Measurements from ENCODE around the gene LAMA5. TPM values are rescaled to one million over a fixed set of nuclear protein-coding genes. Genes with fewer than 3 reads are reported as not detected.

LAMA5 gene
- total RNA-seq, 2 experiments from 2014 or later = 53.3 to 162 TPM

DNA sequence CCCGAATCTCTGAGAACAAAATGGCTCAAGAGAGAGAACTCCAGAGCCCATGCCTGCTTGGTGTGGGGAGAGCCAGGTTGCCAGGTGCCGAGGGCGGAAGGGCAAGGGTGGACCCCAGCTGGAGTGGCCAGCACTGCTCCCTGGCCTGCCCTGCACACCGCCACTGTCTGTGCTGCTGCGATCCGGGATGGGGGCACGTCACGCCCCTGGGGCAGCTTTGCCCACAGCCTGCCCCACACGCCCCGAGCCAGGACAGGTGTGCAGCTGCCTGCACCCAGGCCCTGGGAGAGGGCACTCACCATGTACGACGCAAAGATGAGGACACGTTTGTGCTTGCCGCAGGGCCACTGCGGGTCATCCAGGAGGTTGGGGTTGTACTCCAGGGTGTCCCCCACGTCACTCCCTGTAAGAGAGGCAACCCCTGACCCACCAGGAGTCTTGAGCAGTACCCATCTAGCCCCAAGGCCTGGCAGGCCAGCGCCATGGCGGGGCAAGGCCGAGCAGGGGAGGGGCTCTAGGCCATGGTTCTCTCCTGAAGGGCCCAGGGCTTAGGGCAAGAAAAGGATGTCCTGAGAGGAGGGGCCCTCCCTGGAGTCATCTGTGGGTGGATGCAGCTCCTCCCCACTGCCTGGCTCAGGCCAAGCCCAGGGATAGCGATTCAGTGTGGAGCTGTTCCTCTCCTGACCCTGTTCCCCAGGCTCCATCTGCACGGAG, 25.7 kb upstream of the LAMA5 start:
- Histone ChIP-seq H3K79me2 (ENCODE audit: insufficient read depth, low read depth, low read length) (peaks cover 17% of the 10 kb centered on the region), H3K4me3 (ENCODE audit: low read depth, low read length, poor library complexity, severe bottlenecking) (no peak overlapping the region), H3K27ac (ENCODE audit: low read depth, low read length, poor library complexity, severe bottlenecking) (no peak overlapping the region), H2AFZ (ENCODE audit: low read length) (no peak overlapping the region), H3K9me2 (ENCODE audit: insufficient read depth, low read length) (no peaks in the 10 kb centered on the region), H3K4me1 (ENCODE audit: insufficient read depth, low read length, poor library complexity, severe bottlenecking) (peaks cover 19% of the 10 kb centered on the region), H3K36me3 (ENCODE audit: insufficient read depth, low read length) (peaks cover 41% of the 10 kb centered on the region), H3K9me3 (ENCODE audit: low read length) (no peaks in the 10 kb centered on the region), H3K4me2 (ENCODE audit: low read length) (no peak overlapping the region), H4K20me1 (ENCODE audit: insufficient read depth, low read length) (peaks cover 20% of the 10 kb centered on the region)
- ChIA-PET CTCF (ENCODE audit: unreplicated experiment) (no interaction called here), POLR2A (no interaction called here)
- TF ChIP-seq CTCF (conservative IDR thresholded peaks at IDR 0.05; ENCODE audit: low read length) (no peak), EZH2phosphoT487 (IDR thresholded peaks at IDR 0.05; ENCODE audit: borderline replicate concordance, low read depth, low read length) (no peak)
- no TSS peak for BruUV-seq (replicated peaks)
- no peak for DNase-seq (ENCODE audit: low spot score)
- intact Hi-C loops (cut with micrococcal nuclease; ENCODE audit: unreplicated experiment) = no loop called here

DNA sequence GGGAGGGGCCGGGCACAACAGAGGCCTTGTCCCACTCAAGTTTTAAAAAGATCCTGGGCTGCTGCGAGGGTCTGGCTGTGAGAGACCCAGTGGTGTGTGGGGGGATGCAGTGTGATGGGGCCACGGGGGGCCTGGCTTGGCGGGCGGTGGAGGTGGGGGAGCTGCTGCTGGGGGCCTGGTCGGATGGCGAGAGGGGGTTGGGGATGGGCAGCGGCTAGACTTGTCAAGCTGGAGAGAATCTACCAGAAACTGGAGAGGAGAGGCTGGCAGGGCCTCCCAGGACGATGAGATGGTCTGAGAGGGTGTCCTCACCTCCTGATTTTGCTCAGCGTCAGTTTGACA, 24.9 kb upstream of the LAMA5 start:
- ChIA-PET CTCF (ENCODE audit: unreplicated experiment) (no interaction called here), POLR2A (no interaction called here)
- Histone ChIP-seq H3K27ac (ENCODE audit: low read depth, low read length, poor library complexity, severe bottlenecking) (no peak overlapping the region), H3K79me2 (ENCODE audit: insufficient read depth, low read depth, low read length) (peaks cover 24% of the 10 kb centered on the region), H3K9me3 (ENCODE audit: low read length) (no peaks in the 10 kb centered on the region), H3K4me3 (ENCODE audit: low read depth, low read length, poor library complexity, severe bottlenecking) (no peak overlapping the region), H3K9me2 (ENCODE audit: insufficient read depth, low read length) (no peaks in the 10 kb centered on the region), H3K4me1 (ENCODE audit: insufficient read depth, low read length, poor library complexity, severe bottlenecking) (peaks cover 19% of the 10 kb centered on the region), H2AFZ (ENCODE audit: low read length) (no peak overlapping the region), H3K36me3 (ENCODE audit: insufficient read depth, low read length) (peaks cover 48% of the 10 kb centered on the region), H4K20me1 (ENCODE audit: insufficient read depth, low read length) (peaks cover 25% of the 10 kb centered on the region), H3K4me2 (ENCODE audit: low read length) (no peak overlapping the region)
- intact Hi-C loops (cut with micrococcal nuclease; ENCODE audit: unreplicated experiment) = no loop called here
- no TSS peak for BruUV-seq (replicated peaks)
- no peak for DNase-seq (ENCODE audit: low spot score)
- TF ChIP-seq EZH2phosphoT487 (IDR thresholded peaks at IDR 0.05; ENCODE audit: borderline replicate concordance, low read depth, low read length) = no peak
- TF ChIP-seq CTCF (conservative IDR thresholded peaks at IDR 0.05; ENCODE audit: low read length) = no peak

GRCh38 chr20:62391165-62392076, 24.3 kb upstream of the LAMA5 start:
- CTCF ChIA-PET (ENCODE audit: unreplicated experiment) = no interaction called here
- peaks cover 50% of the 10 kb centered on the region for H3K36me3 ChIP-seq (ENCODE audit: insufficient read depth, low read length)
- no peaks in the 10 kb centered on the region for H3K9me2 ChIP-seq (ENCODE audit: insufficient read depth, low read length)
- TF ChIP-seq EZH2phosphoT487 (IDR thresholded peaks at IDR 0.05; ENCODE audit: borderline replicate concordance, low read depth, low read length) = no peak
- no peak for TF ChIP-seq CTCF (conservative IDR thresholded peaks at IDR 0.05; ENCODE audit: low read length)
- BruUV-seq (replicated peaks) = no TSS peak
- H3K27ac ChIP-seq (ENCODE audit: low read depth, low read length, poor library complexity, severe bottlenecking) = no peak overlapping the region
- intact Hi-C loops (cut with micrococcal nuclease; ENCODE audit: unreplicated experiment) = no loop called here
- peaks cover 28% of the 10 kb centered on the region for H3K79me2 ChIP-seq (ENCODE audit: insufficient read depth, low read depth, low read length)
- DNase-seq (ENCODE audit: low spot score) = no peak
- H4K20me1 ChIP-seq (ENCODE audit: insufficient read depth, low read length) = peaks cover 25% of the 10 kb centered on the region
- no peak overlapping the region for H3K4me2 ChIP-seq (ENCODE audit: low read length)
- H3K4me3 ChIP-seq (ENCODE audit: low read depth, low read length, poor library complexity, severe bottlenecking) = no peak overlapping the region
- no peak overlapping the region for H2AFZ ChIP-seq (ENCODE audit: low read length)
- POLR2A ChIA-PET = no interaction called here
- H3K9me3 ChIP-seq (ENCODE audit: low read length) = no peaks in the 10 kb centered on the region
- H3K4me1 ChIP-seq (ENCODE audit: insufficient read depth, low read length, poor library complexity, severe bottlenecking) = peaks cover 19% of the 10 kb centered on the region

All from OCI-LY7 (cell line).